ENCODE data around the gene SLC16A12. TPM values are rescaled to one million over a fixed set of nuclear protein-coding genes. Genes with fewer than 3 reads are reported as not detected.
A peak's percentile ranks its signal among the peaks of the same experiment; 100 is the strongest.

SLC16A12 gene
- total and polyA plus RNA-seq, 10 of the 15 experiments (the other 5 are each of a cell fraction or from before 2014, with no cell fraction given) = not detected

DNA sequence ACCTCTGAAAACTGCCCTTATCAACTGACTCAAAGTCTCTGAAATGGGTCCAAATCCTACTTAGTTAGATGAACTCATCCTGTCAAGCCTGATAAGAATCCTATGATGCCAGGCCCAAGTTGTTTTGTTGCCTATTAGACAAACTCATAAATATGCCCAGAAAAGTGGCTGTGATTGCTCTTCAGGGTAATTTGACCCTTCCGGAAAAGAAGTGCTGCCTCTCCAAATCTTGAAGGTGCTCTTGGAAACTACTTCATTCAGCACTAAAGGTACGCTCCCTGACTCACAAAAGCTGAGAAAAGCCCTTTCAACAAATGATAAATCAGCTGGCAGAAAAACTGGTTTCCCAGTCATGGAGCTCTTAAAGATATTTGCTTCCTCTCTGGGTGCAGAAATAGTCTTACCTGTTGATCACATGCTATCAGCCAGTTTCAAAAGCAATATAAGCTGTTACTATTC, 114.3 kb downstream of the SLC16A12 start:
- Histone ChIP-seq H3K4me2 (ENCODE audit: control insufficient read depth, insufficient read depth) (no peak overlapping the region), H3K27ac (ENCODE audit: control insufficient read depth, insufficient read depth) (no peak overlapping the region), H3K4me1 (ENCODE audit: control insufficient read depth, insufficient read depth, low read length) (no peaks in the 10 kb centered on the region), H3K9me3 (replicated peaks; ENCODE audit: control insufficient read depth, insufficient read depth, low read length) (no peaks in the 10 kb centered on the region), H3K79me2 (ENCODE audit: control insufficient read depth, insufficient read depth, low read length) (peaks cover 34% of the 10 kb centered on the region), H3K36me3 (ENCODE audit: control insufficient read depth in 2 of 2, insufficient read depth in 2 of 2, low read length in 1 of 2) (peaks cover 0 to 20% of the 10 kb centered on the region in 2 experiments), H3K4me3 (no peak overlapping the region), H3K27me3 (replicated peaks in 1 of 2; ENCODE audit: control insufficient read depth in 2 of 2, insufficient read depth in 2 of 2, low read length in 1 of 2) (no peaks in the 10 kb centered on the region), H4K20me1 (ENCODE audit: control insufficient read depth, insufficient read depth) (no peaks in the 10 kb centered on the region), H3K9ac (ENCODE audit: control insufficient read depth, insufficient read depth, low read length) (no peak overlapping the region), H2AFZ (ENCODE audit: control insufficient read depth, low read depth, low read length) (no peak overlapping the region)
- DNase-seq (ENCODE audit: low read depth, low spot score) = no peak
- ChIA-PET CTCF (interaction anchor here (0.7 to 4.5 kb wide), 5 partner anchors 29 to 204 kb away, joined by 3 to 30 read pairs (median 4); partner anchors contain the start of gene IFIT1), RAD21 (ENCODE audit: unreplicated experiment) (interaction anchor here (4.0 kb wide), 1 partner anchor 28 kb away, joined by 20 read pairs; the partner anchor contains the start of gene IFIT1), SMC1A (ENCODE audit: uncharacterized antibody, unreplicated experiment) (interaction anchor here (1.0 to 1.4 kb wide), 6 partner anchors 24 to 204 kb away, joined by 3 to 5 read pairs (median 3); partner anchors contain the start of genes IFIT1 and IFIT2), POLR2A (no interaction called here)
- FAIRE-seq = no peak
- no peak for ATAC-seq
- intact Hi-C loops (cut with micrococcal nuclease; ENCODE audit: unreplicated experiment) (loop anchor here (10.0 kb wide), 2 partner anchors 284 to 374 kb away; partner anchors contain the start of gene KIF20B), in situ Hi-C loops (cut with MboI) (loop anchor here (10.0 kb wide), 1 partner anchor 134 kb away; no protein-coding TSS in a partner anchor)
- TF ChIP-seq HDGF (IDR thresholded peaks at IDR 0.05) (no peak), ZNF24 (IDR thresholded peaks at IDR 0.05) (no peak), PAX8 (IDR thresholded peaks at IDR 0.05) (no peak)
- no TSS peak for BruUV-seq (replicated peaks)
- 93% methylated on average over 2 of the region's 2 CpGs for WGBS (ENCODE audit: insufficient coverage, insufficient replicate concordance, low lambda C conversion rate, missing lambda C conversion rate)

DNA sequence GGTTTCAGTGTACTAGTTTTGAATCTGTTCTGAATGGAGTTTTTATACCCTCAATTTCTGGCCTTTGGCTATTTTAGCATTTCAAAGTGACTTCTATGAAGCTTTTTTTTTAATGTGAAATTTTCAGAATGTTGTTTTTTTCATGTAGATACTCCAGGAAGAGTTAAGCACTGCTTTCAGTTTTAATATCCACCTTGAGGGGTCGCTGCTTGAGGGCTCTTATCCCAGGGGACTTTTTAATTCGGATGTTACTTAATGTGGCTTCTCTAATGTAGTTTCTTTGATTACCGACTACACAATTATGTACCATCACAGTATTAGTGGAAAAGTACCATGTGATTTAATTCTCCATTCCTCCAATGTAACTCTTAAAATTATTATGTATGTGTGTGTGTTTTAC, 115.8 kb downstream of the SLC16A12 start:
- ChIA-PET POLR2A (interaction anchor here (0.6 to 1.6 kb wide), 3 partner anchors 52 to 144 kb away, joined by 3 to 5 read pairs (median 3); no protein-coding TSS in a partner anchor), RAD21 (ENCODE audit: unreplicated experiment) (interaction anchor here (1.0 to 4.0 kb wide), 5 partner anchors 20 to 168 kb away, joined by 3 to 20 read pairs (median 6); partner anchors contain the start of genes IFIT1 and LIPA), CTCF (interaction anchor here (0.6 to 4.5 kb wide), 22 partner anchors 9 to 519 kb away, joined by 3 to 30 read pairs (median 4); partner anchors contain the start of genes IFIT1 and LIPA), SMC1A (ENCODE audit: uncharacterized antibody, unreplicated experiment) (interaction anchor here (0.9 to 3.2 kb wide), 12 partner anchors 17 to 319 kb away, joined by 3 to 32 read pairs (median 6); partner anchors contain the start of genes IFIT1 and IFIT2)
- Histone ChIP-seq H3K4me3 (peak overlapping the region; percentile 61), H4K20me1 (ENCODE audit: control insufficient read depth, insufficient read depth) (no peaks in the 10 kb centered on the region), H3K9ac (ENCODE audit: control insufficient read depth, insufficient read depth, low read length) (no peak overlapping the region), H3K9me3 (replicated peaks; ENCODE audit: control insufficient read depth, insufficient read depth, low read length) (no peaks in the 10 kb centered on the region), H3K27ac (ENCODE audit: control insufficient read depth, insufficient read depth) (no peak overlapping the region), H3K36me3 (ENCODE audit: control insufficient read depth in 2 of 2, insufficient read depth in 2 of 2, low read length in 1 of 2) (peaks cover 0 to 20% of the 10 kb centered on the region in 2 experiments), H3K79me2 (ENCODE audit: control insufficient read depth, insufficient read depth, low read length) (peaks cover 49% of the 10 kb centered on the region), H3K4me1 (ENCODE audit: control insufficient read depth, insufficient read depth, low read length) (no peaks in the 10 kb centered on the region), H2AFZ (ENCODE audit: control insufficient read depth, low read depth, low read length) (no peak overlapping the region), H3K27me3 (replicated peaks in 1 of 2; ENCODE audit: control insufficient read depth in 2 of 2, insufficient read depth in 2 of 2, low read length in 1 of 2) (no peaks in the 10 kb centered on the region), H3K4me2 (ENCODE audit: control insufficient read depth, insufficient read depth) (no peak overlapping the region; the same call in none of the 2 replicates)
- 15% methylated on average over 3 of the region's 3 CpGs for WGBS (ENCODE audit: insufficient coverage, insufficient replicate concordance, low lambda C conversion rate, missing lambda C conversion rate)
- FAIRE-seq (no peak), DNase-seq (ENCODE audit: low read depth, low spot score) (no peak), ATAC-seq (no peak)
- in situ Hi-C loops (cut with MboI) = no loop called here
- intact Hi-C loops (cut with micrococcal nuclease; ENCODE audit: unreplicated experiment) = loop anchor here (5.0 to 10.0 kb wide), 2 partner anchors 223 to 535 kb away; partner anchors contain the start of gene STAMBPL1
- BruUV-seq (replicated peaks) = no TSS peak
- TF ChIP-seq, protein P1, sequence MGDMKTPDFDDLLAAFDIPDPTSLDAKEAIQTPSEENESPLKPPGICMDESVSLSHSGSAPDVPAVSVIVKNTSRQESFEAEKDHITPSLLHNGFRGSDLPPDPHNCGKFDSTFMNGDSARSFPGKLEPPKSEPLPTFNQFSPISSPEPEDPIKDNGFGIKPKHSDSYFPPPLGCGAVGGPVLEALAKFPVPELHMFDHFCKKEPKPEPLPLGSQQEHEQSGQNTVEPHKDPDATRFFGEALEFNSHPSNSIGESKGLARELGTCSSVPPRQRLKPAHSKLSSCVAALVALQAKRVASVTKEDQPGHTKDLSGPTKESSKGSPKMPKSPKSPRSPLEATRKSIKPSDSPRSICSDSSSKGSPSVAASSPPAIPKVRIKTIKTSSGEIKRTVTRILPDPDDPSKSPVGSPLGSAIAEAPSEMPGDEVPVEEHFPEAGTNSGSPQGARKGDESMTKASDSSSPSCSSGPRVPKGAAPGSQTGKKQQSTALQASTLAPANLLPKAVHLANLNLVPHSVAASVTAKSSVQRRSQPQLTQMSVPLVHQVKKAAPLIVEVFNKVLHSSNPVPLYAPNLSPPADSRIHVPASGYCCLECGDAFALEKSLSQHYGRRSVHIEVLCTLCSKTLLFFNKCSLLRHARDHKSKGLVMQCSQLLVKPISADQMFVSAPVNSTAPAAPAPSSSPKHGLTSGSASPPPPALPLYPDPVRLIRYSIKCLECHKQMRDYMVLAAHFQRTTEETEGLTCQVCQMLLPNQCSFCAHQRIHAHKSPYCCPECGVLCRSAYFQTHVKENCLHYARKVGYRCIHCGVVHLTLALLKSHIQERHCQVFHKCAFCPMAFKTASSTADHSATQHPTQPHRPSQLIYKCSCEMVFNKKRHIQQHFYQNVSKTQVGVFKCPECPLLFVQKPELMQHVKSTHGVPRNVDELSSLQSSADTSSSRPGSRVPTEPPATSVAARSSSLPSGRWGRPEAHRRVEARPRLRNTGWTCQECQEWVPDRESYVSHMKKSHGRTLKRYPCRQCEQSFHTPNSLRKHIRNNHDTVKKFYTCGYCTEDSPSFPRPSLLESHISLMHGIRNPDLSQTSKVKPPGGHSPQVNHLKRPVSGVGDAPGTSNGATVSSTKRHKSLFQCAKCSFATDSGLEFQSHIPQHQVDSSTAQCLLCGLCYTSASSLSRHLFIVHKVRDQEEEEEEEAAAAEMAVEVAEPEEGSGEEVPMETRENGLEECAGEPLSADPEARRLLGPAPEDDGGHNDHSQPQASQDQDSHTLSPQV (IDR thresholded peaks at IDR 0.05) = no peak
- TF ChIP-seq TARDBP (IDR thresholded peaks at IDR 0.05; ENCODE audit: borderline replicate concordance) (no peak), TAF1 (IDR thresholded peaks at IDR 0.05; ENCODE audit: borderline replicate concordance, low read depth, low read length) (no peak), EP300 (IDR thresholded peaks at IDR 0.05; ENCODE audit: borderline replicate concordance in 1 of 2, control insufficient read depth in 1 of 2, low read depth in 2 of 2, low read length in 2 of 2) (no peak)
- TF ChIP-seq, protein P2, sequence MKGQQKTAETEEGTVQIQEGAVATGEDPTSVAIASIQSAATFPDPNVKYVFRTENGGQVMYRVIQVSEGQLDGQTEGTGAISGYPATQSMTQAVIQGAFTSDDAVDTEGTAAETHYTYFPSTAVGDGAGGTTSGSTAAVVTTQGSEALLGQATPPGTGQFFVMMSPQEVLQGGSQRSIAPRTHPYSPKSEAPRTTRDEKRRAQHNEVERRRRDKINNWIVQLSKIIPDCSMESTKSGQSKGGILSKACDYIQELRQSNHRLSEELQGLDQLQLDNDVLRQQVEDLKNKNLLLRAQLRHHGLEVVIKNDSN (IDR thresholded peaks at IDR 0.05; ENCODE audit: borderline replicate concordance, extremely low read length, insufficient read depth, low read depth, low read length) = no peak
